GM12878 (cell line): ENCODE measurements around the gene RECQL5.

Experiments
- CTCF ChIP-seq, 3 experiments: IDR thresholded peaks in 2 of 3; conservative IDR thresholded peaks in 1 of 3; 2 replicates each; pipeline ENCODE4 v1.5.1; 2011; ENCODE audit warnings: low read depth in 3 of 3, low read length in 3 of 3, mild to moderate bottlenecking in 3 of 3, control low read depth in 2 of 3, moderate library complexity in 2 of 3, inconsistent platforms in 1 of 3, mixed read lengths in 1 of 3; ENCODE audit not compliant: control insufficient read depth in 2 of 3, insufficient read depth in 1 of 3; ENCODE audit errors: extremely low read depth in 1 of 3
- EZH2 ChIP-seq: IDR thresholded peaks from 2 replicates; pipeline ENCODE4 v1.6.1; 2012; ENCODE audit warnings: low read depth, mild to moderate bottlenecking, control low read depth, inconsistent platforms, low read length, borderline replicate concordance; ENCODE audit not compliant: control insufficient read depth
- JUND ChIP-seq: IDR thresholded peaks from 2 replicates; pipeline ENCODE4 v1.6.1; 2012; ENCODE audit warnings: low read depth, mild to moderate bottlenecking, low read length, improper control_type of control experiment, moderate library complexity
- MTA3 ChIP-seq: IDR thresholded peaks from 2 replicates; pipeline ENCODE4 v1.6.1; 2012; ENCODE audit warnings: low read length, inconsistent platforms, borderline replicate concordance
- MYC ChIP-seq: IDR thresholded peaks from 2 replicates; pipeline ENCODE4 v1.6.1; 2011; ENCODE audit warnings: mild to moderate bottlenecking, low read length, moderate library complexity, inconsistent platforms; ENCODE audit not compliant: insufficient read depth, insufficient replicate concordance, insufficient read length, severe bottlenecking
- NFYA ChIP-seq: IDR thresholded peaks from 2 replicates; pipeline ENCODE4 v1.6.1; 2011; ENCODE audit warnings: low read depth, mild to moderate bottlenecking, low read length, improper control_type of control experiment, borderline replicate concordance
- POLR2AphosphoS5 ChIP-seq: IDR thresholded peaks from 2 replicates; pipeline ENCODE4 v1.6.1; 2011; ENCODE audit warnings: mild to moderate bottlenecking, low read length, inconsistent platforms
- RAD21 ChIP-seq: IDR thresholded peaks from 2 replicates; pipeline ENCODE4 v1.6.1; 2011; ENCODE audit warnings: mild to moderate bottlenecking, low read depth, low read length, moderate library complexity; ENCODE audit not compliant: insufficient read depth
- TARDBP ChIP-seq: IDR thresholded peaks from 2 replicates; pipeline ENCODE4 v1.6.1; 2016; ENCODE audit warnings: borderline replicate concordance
- USF2 ChIP-seq: IDR thresholded peaks from 2 replicates; pipeline ENCODE4 v1.6.1; 2011; ENCODE audit warnings: low read depth, low read length, improper control_type of control experiment, borderline replicate concordance
- ZNF24 ChIP-seq: fragments of 450-650 bp; IDR thresholded peaks from 2 replicates; pipeline ENCODE4 v1.6.1; 2017; ENCODE audit warnings: antibody characterized with exemption, mild to moderate bottlenecking

GRCh38 chr17:75601057-75601987, 65.6 kb downstream of the RECQL5 start:
- TF ChIP-seq JUND (no peak), EZH2 (no peak), NFYA (no peak), USF2 (no peak), TARDBP (no peak), CTCF (IDR thresholded peaks at IDR 0.05 in 2 of 3, conservative IDR thresholded peaks at IDR 0.05 in 1 of 3; ENCODE audit: control insufficient read depth in 2 of 3, extremely low read depth in 1 of 3, insufficient read depth in 1 of 3, low read depth in 3 of 3, low read length in 3 of 3) (peak; percentile 74 to 91 (median 79)), MYC (no peak), ZNF24 (no peak), MTA3 (no peak), POLR2AphosphoS5 (no peak), RAD21 (peak; percentile 45)
